Superior temporal gyrus (tissue), 1 donor: Measurements from ENCODE around the gene SHH.

Experiments used
- DNase-seq: peaks from one replicate; pipeline ENCODE4 v3.0.0-alpha.2; 2016; ENCODE audit errors: extremely low spot score

The SHH gene

GRCh38 chr7:155792315-155792960 lies 19.8 kb downstream of the SHH start:
- no peak for DNase-seq

DNA sequence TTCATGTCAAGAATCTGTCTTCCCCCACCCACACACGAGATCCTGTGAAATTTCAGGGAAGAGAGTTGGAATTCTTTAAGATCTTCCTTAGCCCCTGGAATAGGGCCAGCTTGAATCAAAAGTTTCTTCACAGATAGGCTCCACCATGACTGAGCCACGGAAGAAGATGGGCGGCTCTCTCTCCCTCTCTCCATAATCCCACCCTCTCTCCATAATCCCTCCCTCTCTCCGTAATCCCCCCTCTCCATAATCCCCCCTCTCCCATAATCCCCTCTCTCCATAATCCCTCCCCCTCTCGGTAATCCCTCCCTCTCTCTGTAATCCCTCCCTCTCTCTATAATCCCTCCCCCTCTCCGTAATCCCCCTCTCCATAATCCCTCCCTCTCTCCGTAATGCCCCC lies 20.4 kb downstream of the SHH start:
- no peak for DNase-seq

DNA sequence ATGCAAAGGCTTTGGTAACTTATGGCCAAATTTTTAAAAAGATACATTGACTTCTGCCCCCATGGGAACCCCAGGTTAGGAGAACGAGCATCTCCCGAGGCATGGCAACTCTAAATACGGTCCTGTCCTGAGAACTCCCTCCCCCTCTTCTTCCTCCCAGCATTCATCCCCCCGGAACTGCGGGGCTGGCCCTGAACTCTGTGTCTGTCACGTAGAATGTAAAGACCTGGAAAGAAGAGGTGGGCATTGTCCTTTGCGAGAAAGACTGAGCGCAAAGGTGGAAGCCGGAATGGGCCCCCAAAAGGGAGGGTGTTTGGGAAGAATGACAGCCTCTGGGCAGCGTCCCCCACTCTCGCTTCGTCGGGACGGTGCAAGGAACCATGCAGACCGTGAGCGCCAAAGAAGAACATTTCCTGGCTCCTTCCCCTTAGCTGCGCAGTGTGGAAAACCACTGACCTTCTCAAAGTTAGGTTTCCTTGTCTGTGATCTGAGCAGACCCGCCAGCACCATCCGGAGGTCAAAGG lies 21.0 kb downstream of the SHH start:
- DNase-seq: no peak

DNA sequence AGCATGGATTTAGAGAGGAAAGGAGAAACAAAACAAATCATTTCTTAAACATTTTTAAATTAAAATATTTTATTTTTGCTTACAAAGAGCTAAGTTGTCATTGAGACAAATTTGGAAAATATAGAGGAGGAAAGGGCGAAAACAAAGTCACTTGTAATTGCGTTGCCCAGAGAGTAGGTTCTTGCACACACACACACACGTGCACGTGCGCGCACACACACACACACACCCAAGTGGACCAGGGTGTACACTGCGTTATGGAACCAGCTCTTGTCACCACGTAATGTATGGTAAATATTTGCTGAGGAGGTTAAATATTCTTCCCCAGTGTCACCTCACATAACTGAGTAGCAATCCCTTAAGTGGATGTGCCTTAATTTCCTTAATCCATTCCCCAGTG lies 21.6 kb downstream of the SHH start:
- DNase-seq: no peak

DNA sequence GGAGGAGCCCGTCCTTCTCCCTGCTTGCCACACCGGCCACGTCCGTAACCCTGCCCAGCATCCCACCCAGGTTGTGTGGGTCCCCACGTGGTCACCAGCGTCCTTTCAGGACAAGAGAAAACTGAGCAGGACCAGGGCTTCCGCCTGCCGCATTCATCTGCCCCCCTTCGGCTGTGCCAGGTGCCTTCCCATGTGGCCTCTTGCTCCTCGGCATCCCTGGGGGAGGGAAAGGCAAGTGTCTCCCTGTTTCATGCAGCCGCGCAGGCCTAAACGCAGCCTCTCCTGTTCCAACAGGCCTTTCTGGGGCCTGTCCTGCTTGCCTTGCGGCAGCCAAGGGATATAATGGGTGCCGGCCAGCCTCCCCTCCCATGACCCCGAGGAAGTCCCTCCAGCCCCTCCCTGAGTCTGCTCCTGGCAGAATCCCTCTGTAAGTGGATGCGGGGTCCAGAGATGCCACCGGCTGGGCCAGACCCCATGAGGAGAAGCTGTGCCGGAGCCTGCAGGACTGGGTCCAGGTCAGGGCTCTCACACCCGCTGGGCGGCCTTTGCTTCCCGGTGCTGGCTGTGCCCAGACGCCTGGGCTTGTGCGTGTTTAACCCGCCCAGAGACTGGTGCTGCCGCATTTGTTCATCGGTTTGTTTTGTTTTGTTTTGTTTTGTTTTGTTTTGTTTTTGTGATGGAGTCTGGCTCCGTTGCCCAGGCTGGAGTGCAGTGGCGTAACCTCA lies 23.1 kb downstream of the SHH start:
- no peak for DNase-seq

- DNase-seq: no peak
Observed at GRCh38 chr7:155788616-155789000, 23.7 kb downstream of the SHH start.

DNA sequence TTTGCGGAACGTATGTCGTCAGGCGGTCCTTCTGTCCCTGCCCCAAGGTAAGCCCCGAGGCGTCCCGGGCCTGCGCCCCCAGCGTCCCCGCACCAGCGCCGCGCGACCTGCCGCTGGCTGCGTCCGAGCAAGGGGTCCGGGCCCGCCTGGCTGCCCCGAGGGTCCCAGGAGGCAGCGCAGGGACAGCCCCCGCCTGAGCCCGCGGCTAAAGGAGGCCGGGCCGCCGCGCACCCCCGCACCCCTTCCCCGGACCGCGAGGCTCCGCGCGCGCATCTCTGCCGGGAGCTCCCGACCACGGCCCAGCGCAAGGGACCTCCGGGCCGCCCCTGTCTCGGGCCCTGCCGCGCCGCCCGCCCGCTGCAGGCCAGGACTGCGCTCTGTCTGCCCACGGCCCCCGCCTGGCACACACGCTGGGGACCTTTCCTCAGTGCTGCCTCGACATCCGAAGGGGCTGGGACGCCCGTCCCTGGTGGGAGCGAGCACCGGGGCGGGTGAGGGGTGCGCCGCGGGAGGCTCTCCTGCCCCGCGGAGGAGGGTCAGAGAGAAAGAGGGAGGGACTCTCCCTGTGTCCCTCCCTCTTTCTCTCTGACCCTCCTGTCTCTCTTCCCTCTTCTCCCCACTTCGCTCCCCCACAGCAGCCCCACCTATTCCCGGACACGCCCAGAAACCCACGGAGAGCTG lies 25.0 kb downstream of the SHH start:
- DNase-seq: no peak

DNA sequence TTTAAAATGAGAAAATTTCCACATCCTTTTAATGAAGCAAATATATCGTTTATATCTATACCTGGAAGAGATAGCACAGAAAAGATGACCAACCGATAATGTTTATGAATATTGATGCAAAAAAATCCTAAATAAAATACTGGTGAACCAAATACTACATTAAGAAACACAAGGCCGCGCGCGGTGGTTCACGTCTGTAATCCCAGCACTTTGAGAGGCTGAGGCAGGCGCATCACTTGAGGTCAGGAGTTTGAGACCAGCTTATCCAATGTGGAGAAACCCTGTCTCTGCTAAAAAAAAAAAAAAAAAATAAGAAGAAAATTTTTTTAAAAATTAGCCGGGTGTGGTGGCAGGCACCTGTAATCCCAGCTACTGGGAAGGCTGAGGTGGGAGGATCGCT lies 25.8 kb downstream of the SHH start:
- no peak for DNase-seq

GRCh38 chr7:155785536-155785935 lies 26.7 kb downstream of the SHH start:
- no peak for DNase-seq

DNA sequence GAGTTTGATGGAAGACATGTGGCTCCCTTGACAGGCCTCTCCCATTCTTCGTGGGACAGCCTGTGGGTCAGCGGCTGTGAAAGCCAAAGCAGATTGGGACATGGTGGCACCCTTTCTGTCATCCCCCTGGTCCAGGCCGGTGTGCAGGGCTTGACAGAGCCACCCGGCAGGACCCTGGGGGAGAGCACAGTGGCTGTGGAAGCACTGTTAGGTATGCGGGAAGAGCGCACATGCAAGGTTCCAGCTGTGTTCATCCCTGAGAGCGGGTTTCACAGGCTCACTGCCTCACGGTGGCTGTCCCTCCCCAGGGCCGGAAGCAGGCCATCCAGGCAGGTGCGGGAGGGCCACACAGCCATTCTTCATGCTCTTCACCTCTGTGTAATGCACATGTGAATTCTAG lies 29.8 kb downstream of the SHH start:
- no peak for DNase-seq

- no peak for DNase-seq
Observed at GRCh38 chr7:155781433-155781832, 30.8 kb downstream of the SHH start.

GRCh38 chr7:155780884-155781283 lies 31.4 kb downstream of the SHH start:
- DNase-seq: no peak

DNA sequence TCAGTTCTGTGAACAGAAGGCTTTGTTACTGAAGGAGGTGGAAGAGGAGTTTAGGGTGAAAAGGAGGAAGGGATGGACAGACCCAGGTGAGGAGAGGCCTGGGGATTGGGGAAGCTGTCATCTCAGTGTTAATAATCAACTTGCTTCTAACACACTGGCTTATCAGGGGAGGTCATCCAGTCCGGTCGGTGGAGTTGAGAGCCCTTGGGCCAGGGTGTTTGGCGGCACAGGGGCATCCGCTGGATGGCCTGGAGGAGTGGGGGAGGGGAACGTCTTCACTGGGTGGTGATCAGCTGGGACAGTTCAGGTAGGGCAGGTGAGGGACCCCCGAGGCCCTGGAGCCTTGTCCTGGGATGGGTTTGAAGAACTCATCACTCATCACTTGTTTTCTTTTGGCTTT lies 33.9 kb downstream of the SHH start:
- DNase-seq: no peak

DNA sequence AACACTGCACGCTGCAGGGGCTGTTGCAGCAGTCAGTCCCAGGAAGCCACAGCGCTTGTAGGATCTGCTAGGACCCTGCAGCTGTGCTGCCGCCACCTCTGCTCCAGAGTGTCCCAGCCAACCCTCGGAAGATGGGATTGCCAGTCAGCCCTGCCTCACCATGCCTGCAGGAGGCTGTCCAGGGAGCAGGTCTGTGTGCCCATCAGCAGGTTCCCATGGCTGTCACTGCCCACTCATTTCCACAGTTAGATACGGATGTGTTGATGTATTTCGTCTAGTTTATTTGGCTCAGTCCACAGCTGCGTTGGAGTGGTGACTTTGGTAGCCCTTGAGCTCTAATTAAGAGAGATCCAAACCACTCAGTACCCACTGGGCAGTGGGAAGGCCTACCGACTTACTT lies 35.7 kb downstream of the SHH start:
- no peak for DNase-seq

DNA sequence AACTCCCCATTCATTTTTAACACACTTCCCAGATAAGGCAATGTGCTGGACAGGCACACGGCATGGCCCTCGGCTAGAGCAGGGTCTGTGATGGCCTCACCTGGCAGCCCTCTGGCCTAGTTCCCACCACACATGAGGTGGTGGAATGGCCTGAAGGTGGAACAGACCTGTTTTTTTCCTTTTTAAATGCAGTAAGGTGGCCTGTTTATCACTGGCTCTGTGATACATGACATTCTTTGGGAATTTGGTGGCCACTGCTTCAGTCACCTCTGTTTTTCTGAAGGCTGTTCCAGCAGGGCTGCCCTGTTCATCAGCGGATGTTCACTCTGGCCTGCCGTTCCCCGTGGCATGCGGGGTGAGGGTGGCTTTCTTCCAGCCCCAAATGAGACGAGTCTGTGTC lies 36.6 kb downstream of the SHH start:
- DNase-seq: no peak

- no peak for DNase-seq
Observed at GRCh38 chr7:155774947-155775346, 37.3 kb downstream of the SHH start.

DNA sequence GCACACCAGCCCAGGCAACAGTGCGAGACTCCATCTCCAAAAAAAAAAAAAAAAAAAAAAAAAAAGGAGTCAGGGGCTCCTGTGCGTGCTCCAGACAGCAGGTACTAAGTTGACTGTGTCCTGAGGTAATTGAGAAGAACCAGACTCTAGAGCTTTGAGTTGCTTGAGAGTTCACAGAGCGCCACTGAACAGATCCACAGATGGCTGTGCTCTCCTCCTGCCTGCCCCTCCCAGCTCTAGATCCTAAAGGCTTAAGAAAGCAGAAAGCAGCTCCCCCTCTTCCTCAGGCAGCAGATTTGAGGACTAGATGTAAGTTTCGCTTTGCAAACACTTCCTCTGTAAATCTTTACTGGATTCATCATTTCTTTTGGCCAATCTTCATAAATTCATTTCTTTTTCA lies 38.7 kb downstream of the SHH start:
- DNase-seq: no peak

DNA sequence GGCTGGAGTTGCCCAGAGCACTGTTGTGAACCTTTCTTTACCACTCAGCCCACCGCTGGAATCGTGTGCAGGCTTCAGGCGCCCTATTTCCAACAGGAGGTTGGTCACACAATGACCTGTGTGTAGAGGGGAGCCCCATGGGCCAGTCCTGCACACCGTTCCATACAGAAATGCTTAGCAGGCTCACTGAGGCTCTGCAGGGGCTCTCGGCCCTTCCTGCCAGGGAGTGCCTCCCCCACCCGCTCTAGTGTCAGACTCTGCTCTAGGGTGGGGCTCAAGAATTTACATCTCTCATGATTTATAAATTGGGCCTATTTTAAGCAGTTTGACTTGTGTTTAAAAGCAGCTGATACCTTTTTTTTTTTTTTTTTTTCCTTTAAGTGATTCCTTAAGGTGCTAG lies 42.0 kb downstream of the SHH start:
- DNase-seq: no peak

- DNase-seq: peak; percentile 78
Observed at GRCh38 chr7:155769701-155770100, 42.6 kb downstream of the SHH start.

DNA sequence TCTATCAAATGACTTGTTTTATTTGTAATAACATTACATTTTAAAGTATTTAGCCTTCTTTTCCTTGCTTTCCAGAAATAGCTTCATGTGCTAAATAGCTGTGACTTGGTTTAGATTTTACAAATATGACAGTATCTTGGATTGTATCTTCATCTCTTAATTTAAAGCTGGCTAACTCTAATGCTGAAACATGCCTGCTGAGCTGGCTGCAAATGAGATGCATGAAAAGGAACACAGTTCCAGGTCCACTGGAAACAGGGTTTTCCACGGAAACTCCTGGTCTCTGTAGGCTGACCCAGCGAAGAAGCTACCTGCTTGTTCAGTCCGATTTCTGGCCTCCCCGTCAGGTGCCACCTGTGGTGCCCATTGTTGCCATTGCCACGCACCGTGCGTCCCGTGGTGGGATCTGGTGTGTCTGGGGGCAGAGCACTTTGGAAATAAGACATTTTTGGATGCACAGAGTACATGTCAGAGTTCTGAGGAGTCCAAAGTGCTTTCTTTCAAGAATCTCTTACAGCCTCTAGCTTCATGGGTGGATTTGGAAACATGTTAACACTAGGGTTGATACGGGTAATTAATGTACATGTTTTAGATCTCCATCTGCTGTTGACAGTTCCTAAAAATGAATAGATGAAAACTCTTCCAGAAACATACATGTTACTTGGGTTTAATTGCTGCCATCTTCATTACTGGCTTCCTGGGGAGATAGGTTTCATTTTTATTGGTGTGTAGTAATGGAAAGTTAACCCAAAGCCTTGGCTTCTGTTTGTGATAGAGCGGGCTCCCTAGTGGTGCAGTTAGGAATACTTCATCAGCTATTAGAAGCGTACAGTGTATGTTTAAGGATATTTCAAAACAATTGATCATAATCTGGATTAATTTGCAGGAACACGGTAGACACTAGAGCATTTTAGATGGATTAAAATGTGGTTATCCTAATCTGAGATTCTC lies 45.0 kb downstream of the SHH start:
- DNase-seq: no peak

- DNase-seq: no peak
Observed at GRCh38 chr7:155766386-155766785, 45.9 kb downstream of the SHH start.

DNA sequence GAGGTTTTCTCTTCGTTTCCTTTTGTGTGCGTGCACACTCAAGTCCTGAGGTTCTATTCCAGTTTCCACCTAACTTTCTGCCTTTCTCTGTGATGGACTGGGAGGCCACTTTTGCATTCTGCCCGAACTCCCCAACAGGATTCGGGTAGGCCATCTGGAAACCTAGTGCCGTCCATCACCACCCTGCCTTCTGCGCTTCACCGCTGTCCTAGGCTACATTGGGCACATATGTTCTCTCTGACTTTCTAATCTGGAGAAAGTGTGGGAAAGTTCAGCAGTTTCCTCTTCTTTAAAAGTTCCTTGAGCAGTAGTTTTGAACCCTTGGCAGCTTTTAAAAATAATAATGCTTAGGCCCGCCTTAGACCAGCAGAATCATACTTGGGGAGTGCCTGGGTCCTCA lies 46.8 kb downstream of the SHH start:
- no peak for DNase-seq
